PC-9 (cell line): ENCODE measurements around the gene SFT2D1. TPM values are rescaled to one million over a fixed set of nuclear protein-coding genes. Genes with fewer than 3 reads are reported as not detected.

Experiments used
- BruUV-seq: library from RNA; stranded (reverse); fragments of 400-500 nt; replicated peaks from 2 replicates; lab custom pipeline; 2021; lab: Mats Ljungman, UMichigan
- CTCF ChIA-PET: fragments of 300-600 bp; sonication (Branson Sonifier 250); formaldehyde crosslinking; loops from one replicate; lab custom pipeline; 2022; ENCODE audit warnings: antibody characterized with exemption; lab: Charles Lee
- POLR2A ChIA-PET: fragments of 300-600 bp; sonication (Branson Sonifier 250); formaldehyde crosslinking; loops from one replicate; lab custom pipeline; 2022; ENCODE audit warnings: antibody characterized with exemption; ENCODE audit not compliant: unreplicated experiment; lab: Charles Lee
- DNase-seq, 2 experiments: peaks; one replicate each; pipeline versions ENCODE4 v3.0.0 to v3.0.0-alpha.2; 2015 to 2022; ENCODE audit warnings: mixed read lengths in 1 of 2
- H2AFZ ChIP-seq: fragments of 200-600 bp; sonication (generic); 2 replicates; pipeline ENCODE4 v1.8.1; 2017; ENCODE audit warnings: antibody characterized with exemption
- H3F3A ChIP-seq: fragments of 200-600 bp; sonication (generic); 2 replicates; pipeline ENCODE4 v1.8.1; 2017; ENCODE audit warnings: antibody characterized with exemption, mild to moderate bottlenecking, low read depth; ENCODE audit not compliant: insufficient read depth
- H3K27ac ChIP-seq: fragments of 200-600 bp; sonication (generic); 2 replicates; pipeline ENCODE4 v1.6.1; 2016; ENCODE audit warnings: mixed run types
- H3K27me3 ChIP-seq: fragments of 200-600 bp; sonication (generic); 2 replicates; pipeline ENCODE4 v1.6.1; 2016; ENCODE audit warnings: low read depth, mixed run types; ENCODE audit not compliant: insufficient read depth
- H3K36me3 ChIP-seq: fragments of 200-600 bp; sonication (generic); 2 replicates; pipeline ENCODE4 v1.6.1; 2016; ENCODE audit warnings: low read depth, mixed run types
- H3K4me1 ChIP-seq: fragments of 200-600 bp; sonication (generic); replicated peaks from 2 replicates; pipeline ENCODE4 v1.6.1; 2016; ENCODE audit warnings: mixed run types; ENCODE audit not compliant: insufficient read depth
- H3K4me2 ChIP-seq: fragments of 200-600 bp; sonication (generic); 2 replicates; pipeline ENCODE4 v1.6.1; 2017; ENCODE audit warnings: mixed run types
- H3K4me3 ChIP-seq: fragments of 200-600 bp; sonication (generic); 2 replicates; pipeline ENCODE4 v1.6.1; 2016; ENCODE audit warnings: mixed run types
- H3K79me2 ChIP-seq: fragments of 200-600 bp; sonication (generic); 2 replicates; pipeline ENCODE4 v1.6.1; 2017; ENCODE audit warnings: low read depth, mixed run types
- H3K9me2 ChIP-seq: fragments of 200-600 bp; sonication (generic); 2 replicates; pipeline ENCODE4 v1.8.1; 2017; ENCODE audit warnings: mild to moderate bottlenecking; ENCODE audit not compliant: insufficient read depth
- H3K9me3 ChIP-seq: fragments of 200-600 bp; sonication (generic); 2 replicates; pipeline ENCODE4 v1.8.1; 2016; ENCODE audit warnings: low read depth; ENCODE audit not compliant: insufficient read depth
- H4K20me1 ChIP-seq: fragments of 200-600 bp; sonication (generic); 2 replicates; pipeline ENCODE4 v1.8.1; 2017; ENCODE audit not compliant: insufficient read depth
- EZH2 ChIP-seq: fragments of 200-600 bp; sonication (generic); IDR thresholded peaks from 2 replicates; pipeline ENCODE4 v1.8.0; 2017; ENCODE audit warnings: antibody characterized with exemption, low read depth
- intact Hi-C: fragments of 100-400 bp; cut with micrococcal nuclease; formaldehyde crosslinking; loops from one replicate; pipeline ENCODE4 v1.10.0; 2022; ENCODE audit not compliant: unreplicated experiment
- total RNA-seq: library from RNA; stranded (reverse); gene quantifications from 2 replicates; pipeline ENCODE4 v1.2.3, GENCODE V29; 2021
- TF ChIP-seq, protein P1 (sequence below): fragments of 200-600 bp; sonication (generic); conservative IDR thresholded peaks from 2 replicates; pipeline ENCODE4 v1.6.1; 2017; ENCODE audit warnings: mixed run types, antibody characterized with exemption, mild to moderate bottlenecking, moderate library complexity

The SFT2D1 gene
- total RNA-seq, 1 experiment from 2014 or later = 39.9 TPM

DNA sequence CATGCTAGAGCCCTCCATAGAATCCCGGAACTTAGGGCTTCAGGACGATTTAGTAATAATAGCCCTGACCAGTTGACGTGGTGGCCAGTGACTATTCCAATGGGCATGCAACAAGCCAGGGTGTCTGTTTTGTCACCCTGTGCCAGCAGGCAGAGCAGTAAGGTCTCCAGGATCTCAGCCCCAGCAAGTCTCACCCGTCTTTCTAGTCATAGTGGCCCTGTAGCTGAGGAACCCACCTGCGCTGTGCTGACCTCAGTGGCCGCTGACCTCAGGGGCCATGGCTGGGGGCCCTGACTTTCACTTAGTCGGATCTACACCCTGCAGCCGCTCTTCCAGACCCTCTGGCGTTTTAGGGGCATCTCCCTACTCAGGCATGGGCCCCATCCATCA, 71.0 kb downstream of the SFT2D1 start:
- Histone ChIP-seq H2AFZ (no peak overlapping the region), H3K4me3 (no peak overlapping the region), H3K9me3 (no peaks in the 10 kb centered on the region), H3K4me1 (no peaks in the 10 kb centered on the region), H3K79me2 (no peaks in the 10 kb centered on the region), H3K4me2 (no peak overlapping the region), H3K36me3 (no peaks in the 10 kb centered on the region), H3K9me2 (no peaks in the 10 kb centered on the region), H3K27ac (no peak overlapping the region), H3K27me3 (no peaks in the 10 kb centered on the region), H3F3A (no peaks in the 10 kb centered on the region), H4K20me1 (no peaks in the 10 kb centered on the region)
- intact Hi-C loops = no loop called here
- ChIA-PET POLR2A (no interaction called here), CTCF (no interaction called here)
- no peak for DNase-seq
- BruUV-seq = no TSS peak
- TF ChIP-seq, protein P1, sequence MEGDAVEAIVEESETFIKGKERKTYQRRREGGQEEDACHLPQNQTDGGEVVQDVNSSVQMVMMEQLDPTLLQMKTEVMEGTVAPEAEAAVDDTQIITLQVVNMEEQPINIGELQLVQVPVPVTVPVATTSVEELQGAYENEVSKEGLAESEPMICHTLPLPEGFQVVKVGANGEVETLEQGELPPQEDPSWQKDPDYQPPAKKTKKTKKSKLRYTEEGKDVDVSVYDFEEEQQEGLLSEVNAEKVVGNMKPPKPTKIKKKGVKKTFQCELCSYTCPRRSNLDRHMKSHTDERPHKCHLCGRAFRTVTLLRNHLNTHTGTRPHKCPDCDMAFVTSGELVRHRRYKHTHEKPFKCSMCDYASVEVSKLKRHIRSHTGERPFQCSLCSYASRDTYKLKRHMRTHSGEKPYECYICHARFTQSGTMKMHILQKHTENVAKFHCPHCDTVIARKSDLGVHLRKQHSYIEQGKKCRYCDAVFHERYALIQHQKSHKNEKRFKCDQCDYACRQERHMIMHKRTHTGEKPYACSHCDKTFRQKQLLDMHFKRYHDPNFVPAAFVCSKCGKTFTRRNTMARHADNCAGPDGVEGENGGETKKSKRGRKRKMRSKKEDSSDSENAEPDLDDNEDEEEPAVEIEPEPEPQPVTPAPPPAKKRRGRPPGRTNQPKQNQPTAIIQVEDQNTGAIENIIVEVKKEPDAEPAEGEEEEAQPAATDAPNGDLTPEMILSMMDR = no peak
- TF ChIP-seq EZH2 = no peak

DNA sequence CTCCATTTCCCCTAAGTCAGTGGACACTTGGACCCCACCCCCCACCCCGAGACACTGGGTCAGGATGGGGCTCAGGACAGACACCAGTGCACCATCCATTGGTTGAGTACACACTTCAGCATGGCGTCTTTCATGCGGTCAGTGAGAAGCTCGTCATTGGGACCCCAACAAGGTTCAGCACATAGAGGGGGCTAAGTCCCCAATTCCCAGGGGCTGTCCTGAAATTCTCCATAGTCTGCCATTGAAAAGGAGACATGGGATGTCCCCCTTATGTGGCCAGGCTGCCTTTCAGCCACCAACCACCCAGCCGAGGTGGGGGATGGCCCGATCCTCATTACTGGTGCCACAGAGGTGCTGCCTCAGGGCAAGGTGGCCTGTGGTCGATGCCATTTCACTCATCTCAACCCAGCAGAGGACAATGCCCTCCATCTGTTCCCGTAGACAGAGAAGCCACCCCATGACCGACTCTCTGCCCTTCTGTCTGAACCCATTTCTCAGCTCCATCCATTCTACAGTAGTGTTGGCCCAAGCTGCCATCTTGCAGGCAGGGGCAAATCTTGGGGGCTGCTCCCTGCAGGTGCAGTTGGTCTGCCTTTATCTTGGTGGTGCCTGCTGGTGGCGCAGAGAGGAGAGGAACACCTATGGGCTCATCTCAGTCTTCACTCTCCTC, 71.5 kb downstream of the SFT2D1 start:
- Histone ChIP-seq H3K4me1 (no peaks in the 10 kb centered on the region), H3K79me2 (no peaks in the 10 kb centered on the region), H2AFZ (no peak overlapping the region), H4K20me1 (no peaks in the 10 kb centered on the region), H3K27ac (no peak overlapping the region), H3K9me3 (no peaks in the 10 kb centered on the region), H3K9me2 (no peaks in the 10 kb centered on the region), H3F3A (no peaks in the 10 kb centered on the region), H3K27me3 (no peaks in the 10 kb centered on the region), H3K4me2 (no peak overlapping the region), H3K4me3 (no peak overlapping the region), H3K36me3 (no peaks in the 10 kb centered on the region)
- ChIA-PET CTCF (no interaction called here), POLR2A (no interaction called here)
- TF ChIP-seq EZH2 = no peak
- intact Hi-C loops = no loop called here
- no peak for DNase-seq
- no TSS peak for BruUV-seq

Other genes starting within 250 kb of the SFT2D1 start
- gene TBXT, start 174.7 kb downstream of the SFT2D1 start, total RNA-seq = not detected in 2 replicates
- gene PRR18, start 34.2 kb downstream of the SFT2D1 start, total RNA-seq = not detected in 2 replicates
- gene MPC1, start 40.4 kb upstream of the SFT2D1 start, total RNA-seq = 7.4 and 13.3 TPM in 2 replicates
- gene RAMACL, start 244.1 kb upstream of the SFT2D1 start, total RNA-seq = 0.52 and 0.73 TPM in 2 replicates